PFSK-1 (cell line): ENCODE results near the gene CCL19.

Source experiments
- FOXP2 ChIP-seq: optimal IDR thresholded peaks from 2 replicates; pipeline ENCODE3; 2011; ENCODE audit warnings: borderline replicate concordance, control low read depth, inconsistent platforms; ENCODE audit not compliant: insufficient read depth; ENCODE audit errors: extremely low read length, extremely low read depth
- POLR2AphosphoS5 ChIP-seq: IDR thresholded peaks from 2 replicates; pipeline ENCODE4 v1.6.1; 2012; ENCODE audit warnings: low read depth, mild to moderate bottlenecking, control low read depth, low read length, moderate library complexity
- SIN3A ChIP-seq: IDR thresholded peaks from 2 replicates; pipeline ENCODE4 v1.6.1; 2012; ENCODE audit warnings: mild to moderate bottlenecking, low read length, moderate library complexity, borderline replicate concordance; ENCODE audit not compliant: insufficient read depth
- TAF1 ChIP-seq: IDR thresholded peaks from 2 replicates; pipeline ENCODE4 v1.6.1; 2012; ENCODE audit warnings: low read length, control low read depth, borderline replicate concordance; ENCODE audit not compliant: insufficient read depth
- TF ChIP-seq, protein P1 (sequence below), 2 experiments: IDR thresholded peaks; 2 replicates each; pipeline versions ENCODE4 v1.6.1 to v1.8.0; 2011 to 2012; ENCODE audit warnings: low read depth in 2 of 2, low read length in 2 of 2, control low read depth in 1 of 2, inconsistent platforms in 1 of 2, mild to moderate bottlenecking in 1 of 2, moderate library complexity in 1 of 2; ENCODE audit not compliant: insufficient read depth in 1 of 2

DNA sequence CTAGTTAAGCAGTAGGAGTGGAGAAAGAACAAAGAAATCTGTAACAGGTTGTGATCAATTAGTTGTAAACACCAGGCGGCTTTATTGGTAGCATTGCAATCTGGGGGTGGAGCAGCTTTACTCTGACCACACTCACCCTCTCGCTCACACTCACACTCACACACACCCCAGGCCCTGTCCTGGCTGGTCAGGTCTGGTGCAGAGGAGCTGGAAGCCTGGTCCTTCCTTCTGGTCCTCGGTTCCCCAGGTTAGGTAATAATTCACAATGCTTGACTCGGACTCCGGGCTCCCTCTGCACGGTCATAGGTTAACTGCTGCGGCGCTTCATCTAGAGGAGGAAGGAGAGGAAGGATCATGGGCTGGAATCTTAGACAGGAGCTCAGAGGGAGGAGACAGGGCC, 1.6 kb downstream of the CCL19 start:
- no peak for TF ChIP-seq TAF1
- TF ChIP-seq, protein P1, sequence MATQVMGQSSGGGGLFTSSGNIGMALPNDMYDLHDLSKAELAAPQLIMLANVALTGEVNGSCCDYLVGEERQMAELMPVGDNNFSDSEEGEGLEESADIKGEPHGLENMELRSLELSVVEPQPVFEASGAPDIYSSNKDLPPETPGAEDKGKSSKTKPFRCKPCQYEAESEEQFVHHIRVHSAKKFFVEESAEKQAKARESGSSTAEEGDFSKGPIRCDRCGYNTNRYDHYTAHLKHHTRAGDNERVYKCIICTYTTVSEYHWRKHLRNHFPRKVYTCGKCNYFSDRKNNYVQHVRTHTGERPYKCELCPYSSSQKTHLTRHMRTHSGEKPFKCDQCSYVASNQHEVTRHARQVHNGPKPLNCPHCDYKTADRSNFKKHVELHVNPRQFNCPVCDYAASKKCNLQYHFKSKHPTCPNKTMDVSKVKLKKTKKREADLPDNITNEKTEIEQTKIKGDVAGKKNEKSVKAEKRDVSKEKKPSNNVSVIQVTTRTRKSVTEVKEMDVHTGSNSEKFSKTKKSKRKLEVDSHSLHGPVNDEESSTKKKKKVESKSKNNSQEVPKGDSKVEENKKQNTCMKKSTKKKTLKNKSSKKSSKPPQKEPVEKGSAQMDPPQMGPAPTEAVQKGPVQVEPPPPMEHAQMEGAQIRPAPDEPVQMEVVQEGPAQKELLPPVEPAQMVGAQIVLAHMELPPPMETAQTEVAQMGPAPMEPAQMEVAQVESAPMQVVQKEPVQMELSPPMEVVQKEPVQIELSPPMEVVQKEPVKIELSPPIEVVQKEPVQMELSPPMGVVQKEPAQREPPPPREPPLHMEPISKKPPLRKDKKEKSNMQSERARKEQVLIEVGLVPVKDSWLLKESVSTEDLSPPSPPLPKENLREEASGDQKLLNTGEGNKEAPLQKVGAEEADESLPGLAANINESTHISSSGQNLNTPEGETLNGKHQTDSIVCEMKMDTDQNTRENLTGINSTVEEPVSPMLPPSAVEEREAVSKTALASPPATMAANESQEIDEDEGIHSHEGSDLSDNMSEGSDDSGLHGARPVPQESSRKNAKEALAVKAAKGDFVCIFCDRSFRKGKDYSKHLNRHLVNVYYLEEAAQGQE (IDR thresholded peaks at IDR 0.05; ENCODE audit: insufficient read depth in 1 of 2, low read depth in 2 of 2, low read length in 2 of 2): no peak
- TF ChIP-seq POLR2AphosphoS5: no peak
- no peak for TF ChIP-seq SIN3A
- TF ChIP-seq FOXP2: no peak
